H9 (cell line): Measurements from ENCODE around the gene PDE4B. TPM values are rescaled to one million over a fixed set of nuclear protein-coding genes. Genes with fewer than 3 reads are reported as not detected.

Experiments
- DNase-seq: peaks from one replicate; pipeline ENCODE4 v3.0.0-alpha.2; 2017
- H2AFZ ChIP-seq: one replicate; pipeline ENCODE4 v1.6.1; 2013; ENCODE audit warnings: mild to moderate bottlenecking, low read length, control low read depth, moderate library complexity
- H2AK5ac ChIP-seq: 2 replicates; pipeline ENCODE4 v1.6.1; 2013; ENCODE audit warnings: low read length, control low read depth, mixed read lengths; ENCODE audit not compliant: insufficient read length
- H2BK120ac ChIP-seq: one replicate; pipeline ENCODE4 v1.6.1; 2013; ENCODE audit warnings: low read depth, mild to moderate bottlenecking, low read length, control low read depth, inconsistent platforms; ENCODE audit not compliant: poor library complexity, severe bottlenecking
- H2BK12ac ChIP-seq: 2 replicates; pipeline ENCODE4 v1.6.1; 2013; ENCODE audit warnings: low read length, control low read depth, mixed read lengths, low read depth; ENCODE audit not compliant: insufficient read length
- H2BK15ac ChIP-seq: 2 replicates; pipeline ENCODE4 v1.6.1; 2013; ENCODE audit warnings: low read depth, low read length, control low read depth
- H2BK20ac ChIP-seq: one replicate; pipeline ENCODE4 v1.6.1; 2013; ENCODE audit warnings: low read depth, mild to moderate bottlenecking, low read length, control low read depth, inconsistent platforms; ENCODE audit not compliant: poor library complexity, severe bottlenecking
- H2BK5ac ChIP-seq: 2 replicates; pipeline ENCODE4 v1.6.1; 2013; ENCODE audit warnings: low read length, control low read depth, mixed read lengths; ENCODE audit not compliant: insufficient read length
- H3K14ac ChIP-seq: 2 replicates; pipeline ENCODE4 v1.6.1; 2013; ENCODE audit warnings: low read length, control low read depth; ENCODE audit not compliant: insufficient read depth
- H3K18ac ChIP-seq: 2 replicates; pipeline ENCODE4 v1.6.1; 2013; ENCODE audit warnings: low read depth, mild to moderate bottlenecking, mixed read lengths, low read length, control low read depth; ENCODE audit not compliant: insufficient read length
- H3K23ac ChIP-seq: 2 replicates; pipeline ENCODE4 v1.6.1; 2013; ENCODE audit warnings: low read length, control low read depth, mixed read lengths, low read depth; ENCODE audit not compliant: insufficient read length
- H3K23me2 ChIP-seq: 2 replicates; pipeline ENCODE4 v1.6.1; 2013; ENCODE audit warnings: low read depth, mild to moderate bottlenecking, mixed read lengths, low read length, control low read depth; ENCODE audit not compliant: insufficient read length, poor library complexity, severe bottlenecking
- H3K27ac ChIP-seq: 2 replicates; pipeline ENCODE4 v1.5.1; 2013; ENCODE audit warnings: low read length, control low read depth, mixed read lengths, low read depth; ENCODE audit not compliant: insufficient read length
- H3K27me3 ChIP-seq: 2 replicates; pipeline ENCODE4 v1.6.1; 2013; ENCODE audit warnings: low read length, control low read depth, inconsistent platforms; ENCODE audit not compliant: insufficient read depth
- H3K4ac ChIP-seq: 2 replicates; pipeline ENCODE4 v1.6.1; 2013; ENCODE audit warnings: low read depth, mild to moderate bottlenecking, control low read depth, inconsistent platforms, low read length, moderate library complexity
- H3K4me1 ChIP-seq: 2 replicates; pipeline ENCODE4 v1.6.1; 2013; ENCODE audit warnings: low read length, control low read depth, inconsistent platforms; ENCODE audit not compliant: insufficient read depth
- H3K4me2 ChIP-seq: 2 replicates; pipeline ENCODE4 v1.6.1; 2013; ENCODE audit warnings: low read length, control low read depth, mixed read lengths; ENCODE audit not compliant: insufficient read length, insufficient read depth
- H3K56ac ChIP-seq: 2 replicates; pipeline ENCODE4 v1.6.1; 2013; ENCODE audit warnings: low read depth, mild to moderate bottlenecking, mixed read lengths, low read length, control low read depth; ENCODE audit not compliant: insufficient read length
- H3K79me1 ChIP-seq: 2 replicates; pipeline ENCODE4 v1.6.1; 2013; ENCODE audit warnings: low read depth, mild to moderate bottlenecking, moderate library complexity, low read length, control low read depth, inconsistent platforms; ENCODE audit not compliant: insufficient read depth, poor library complexity, severe bottlenecking
- H3K79me2 ChIP-seq: 2 replicates; pipeline ENCODE4 v1.6.1; 2013; ENCODE audit warnings: low read length, control low read depth, inconsistent platforms; ENCODE audit not compliant: insufficient read depth
- H3K9ac ChIP-seq: 2 replicates; pipeline ENCODE4 v1.6.1; 2013; ENCODE audit warnings: low read length, control low read depth, mixed read lengths; ENCODE audit not compliant: insufficient read length; ENCODE audit errors: extremely low read depth
- H3K9me3 ChIP-seq: one replicate; pipeline ENCODE4 v1.6.1; 2013; ENCODE audit warnings: low read depth, low read length, inconsistent platforms; ENCODE audit not compliant: control insufficient read depth
- H3T11ph ChIP-seq: one replicate; pipeline ENCODE4 v1.6.1; 2013; ENCODE audit warnings: mild to moderate bottlenecking, low read length, control low read depth, inconsistent platforms
- H4K20me1 ChIP-seq: one replicate; pipeline ENCODE4 v1.6.1; 2013; ENCODE audit not compliant: control insufficient read depth, insufficient read length, insufficient read depth
- H4K5ac ChIP-seq: 2 replicates; pipeline ENCODE4 v1.6.1; 2013; ENCODE audit warnings: low read depth, mild to moderate bottlenecking, mixed read lengths, low read length, control low read depth; ENCODE audit not compliant: insufficient read length
- H4K8ac ChIP-seq: replicated peaks from 2 replicates; pipeline ENCODE4 v1.6.1; 2013; ENCODE audit warnings: low read length, control low read depth, mixed read lengths, low read depth; ENCODE audit not compliant: insufficient read length
- H4K91ac ChIP-seq: 2 replicates; pipeline ENCODE4 v1.6.1; 2013; ENCODE audit warnings: low read depth, mild to moderate bottlenecking, moderate library complexity, mixed read lengths, low read length, control low read depth; ENCODE audit not compliant: insufficient read length
- H3K27ac Mint-ChIP-seq, 3 experiments: 2 replicates in 2 of 3; 3 replicates in 1 of 3; pipeline ENCODE4 v1.8.0; 2020 to 2021; ENCODE audit warnings: mixed read lengths in 3 of 3, mild to moderate bottlenecking in 1 of 3, moderate library complexity in 1 of 3
- H3K27me3 Mint-ChIP-seq: 2 replicates; pipeline ENCODE4 v1.8.0; 2021; ENCODE audit warnings: low read depth, mild to moderate bottlenecking, moderate library complexity, mixed read lengths
- H3K36me3 Mint-ChIP-seq, 3 experiments: 2 replicates in 2 of 3; 3 replicates in 1 of 3; pipeline ENCODE4 v1.8.0; 2020 to 2021; ENCODE audit warnings: low read depth in 3 of 3, mixed read lengths in 3 of 3; ENCODE audit not compliant: insufficient read depth in 1 of 3
- H3K4me1 Mint-ChIP-seq, 2 experiments: 2 replicates each; pipeline ENCODE4 v1.8.0; 2020; ENCODE audit warnings: mixed read lengths in 2 of 2
- H3K4me3 Mint-ChIP-seq, 2 experiments: 2 replicates in 1 of 2; 3 replicates in 1 of 2; pipeline ENCODE4 v1.8.0; 2020 to 2021; ENCODE audit warnings: mild to moderate bottlenecking in 2 of 2, mixed read lengths in 2 of 2, moderate library complexity in 1 of 2
- H3K9me3 Mint-ChIP-seq, 2 experiments: 2 replicates in 1 of 2; 3 replicates in 1 of 2; pipeline ENCODE4 v1.8.0; 2020; ENCODE audit warnings: mild to moderate bottlenecking in 2 of 2, mixed read lengths in 2 of 2, moderate library complexity in 1 of 2
- CTCF ChIP-seq: fragments of 200-600 bp; sonication (generic); conservative IDR thresholded peaks from 3 replicates; pipeline ENCODE4 v1.8.0; 2021; ENCODE audit warnings: antibody characterized with exemption, mild to moderate bottlenecking
- WGBS: extraction: QIAGEN DNeasy Blood & Tissue Kit; methylation state at CpG from one replicate; pipeline ENCODE4 v1.1.7; 2013; ENCODE audit warnings: missing lambda C conversion rate, low lambda C conversion rate, mixed read lengths; ENCODE audit not compliant: insufficient read length; ENCODE audit errors: extremely low coverage; 5-methylcytosine and 5-hydroxymethylcytosine counted together
- total RNA-seq: library from RNA; stranded (reverse); gene quantifications from 2 replicates; pipeline ENCODE4 v1.2.1, GENCODE V29; 2021

The PDE4B gene
- total RNA-seq, 1 experiment from 2014 or later: 19.8 TPM

- no peak overlapping the region for H2AK5ac ChIP-seq
- no peaks in the 10 kb centered on the region for H3K9me3 Mint-ChIP-seq
- no peak overlapping the region for H2BK20ac ChIP-seq
- no peak overlapping the region for H3K56ac ChIP-seq
- no peak overlapping the region for H2AFZ ChIP-seq
- TF ChIP-seq CTCF: no peak
- no peak for DNase-seq
- H3K4me3 Mint-ChIP-seq: no peak overlapping the region
- no peak overlapping the region for H3K27ac Mint-ChIP-seq
- no peak overlapping the region for H4K8ac ChIP-seq
- H3K27me3 ChIP-seq: no peaks in the 10 kb centered on the region; the same call in 1 of the 2 replicates
- H4K91ac ChIP-seq: no peak overlapping the region
- H2BK120ac ChIP-seq: no peak overlapping the region
- no peaks in the 10 kb centered on the region for H3K79me2 ChIP-seq
- no peaks in the 10 kb centered on the region for H3K36me3 Mint-ChIP-seq
- no peak overlapping the region for H3K27ac ChIP-seq
- H4K5ac ChIP-seq: no peak overlapping the region
- H3K18ac ChIP-seq: no peak overlapping the region
- H2BK12ac ChIP-seq: no peak overlapping the region
- no peaks in the 10 kb centered on the region for H3K9me3 ChIP-seq
- H3K4me1 Mint-ChIP-seq: no peaks in the 10 kb centered on the region
- no peaks in the 10 kb centered on the region for H3K23me2 ChIP-seq
- WGBS: no CpG with 5 or more reads among the region's 2 CpGs
- no peaks in the 10 kb centered on the region for H3K4me1 ChIP-seq
- H2BK5ac ChIP-seq: no peak overlapping the region
- no peaks in the 10 kb centered on the region for H4K20me1 ChIP-seq
- no peak overlapping the region for H3K14ac ChIP-seq
- H3K79me1 ChIP-seq: no peaks in the 10 kb centered on the region
- no peak overlapping the region for H2BK15ac ChIP-seq
- no peak overlapping the region for H3K4ac ChIP-seq
- no peak overlapping the region for H3K9ac ChIP-seq
- no peak overlapping the region for H3K4me2 ChIP-seq
- no peaks in the 10 kb centered on the region; the same call in 1 of the 2 replicates for H3K27me3 Mint-ChIP-seq
- H3K23ac ChIP-seq: no peak overlapping the region
- no peak overlapping the region for H3T11ph ChIP-seq
Measured at GRCh38 chr1:66284746-66285145, 492.1 kb downstream of the PDE4B start.
